ENCODE measurements around the gene SOX5. TPM values are rescaled to one million over a fixed set of nuclear protein-coding genes. Genes with fewer than 3 reads are reported as not detected.
"Not testable (repeated sequence)": the region's sequence is repeated elsewhere in the genome, so short reads cannot be mapped to it uniquely, and the experiment has no call there.

SOX5 gene
- total RNA-seq, 3 donors from 2014 or later, result 10.5 to 42.1 (median 11.7) TPM

- Histone ChIP-seq H3K4me1 (no peaks in the 10 kb centered on the region), H3K27me3 (no peaks in the 10 kb centered on the region), H3K36me3 (no peaks in the 10 kb centered on the region), H3K9me3 (no peaks in the 10 kb centered on the region), H3K4me3 (no peak overlapping the region), H3K27ac (no peak overlapping the region)
- no peak for DNase-seq (ENCODE audit: low spot score in 2 of 2)
- TF ChIP-seq POLR2A (IDR thresholded peaks at IDR 0.05) (no peak), POLR2AphosphoS5 (IDR thresholded peaks at IDR 0.05) (no peak)
- TF ChIP-seq, protein P1, sequence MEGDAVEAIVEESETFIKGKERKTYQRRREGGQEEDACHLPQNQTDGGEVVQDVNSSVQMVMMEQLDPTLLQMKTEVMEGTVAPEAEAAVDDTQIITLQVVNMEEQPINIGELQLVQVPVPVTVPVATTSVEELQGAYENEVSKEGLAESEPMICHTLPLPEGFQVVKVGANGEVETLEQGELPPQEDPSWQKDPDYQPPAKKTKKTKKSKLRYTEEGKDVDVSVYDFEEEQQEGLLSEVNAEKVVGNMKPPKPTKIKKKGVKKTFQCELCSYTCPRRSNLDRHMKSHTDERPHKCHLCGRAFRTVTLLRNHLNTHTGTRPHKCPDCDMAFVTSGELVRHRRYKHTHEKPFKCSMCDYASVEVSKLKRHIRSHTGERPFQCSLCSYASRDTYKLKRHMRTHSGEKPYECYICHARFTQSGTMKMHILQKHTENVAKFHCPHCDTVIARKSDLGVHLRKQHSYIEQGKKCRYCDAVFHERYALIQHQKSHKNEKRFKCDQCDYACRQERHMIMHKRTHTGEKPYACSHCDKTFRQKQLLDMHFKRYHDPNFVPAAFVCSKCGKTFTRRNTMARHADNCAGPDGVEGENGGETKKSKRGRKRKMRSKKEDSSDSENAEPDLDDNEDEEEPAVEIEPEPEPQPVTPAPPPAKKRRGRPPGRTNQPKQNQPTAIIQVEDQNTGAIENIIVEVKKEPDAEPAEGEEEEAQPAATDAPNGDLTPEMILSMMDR (IDR thresholded peaks at IDR 0.05), result no peak
- intact Hi-C loops (cut with DNase I; ENCODE audit: low total_unique reads), result no loop called here
Measured at GRCh38 chr12:23888396-23889068, 60.9 kb downstream of the SOX5 start.

DNA sequence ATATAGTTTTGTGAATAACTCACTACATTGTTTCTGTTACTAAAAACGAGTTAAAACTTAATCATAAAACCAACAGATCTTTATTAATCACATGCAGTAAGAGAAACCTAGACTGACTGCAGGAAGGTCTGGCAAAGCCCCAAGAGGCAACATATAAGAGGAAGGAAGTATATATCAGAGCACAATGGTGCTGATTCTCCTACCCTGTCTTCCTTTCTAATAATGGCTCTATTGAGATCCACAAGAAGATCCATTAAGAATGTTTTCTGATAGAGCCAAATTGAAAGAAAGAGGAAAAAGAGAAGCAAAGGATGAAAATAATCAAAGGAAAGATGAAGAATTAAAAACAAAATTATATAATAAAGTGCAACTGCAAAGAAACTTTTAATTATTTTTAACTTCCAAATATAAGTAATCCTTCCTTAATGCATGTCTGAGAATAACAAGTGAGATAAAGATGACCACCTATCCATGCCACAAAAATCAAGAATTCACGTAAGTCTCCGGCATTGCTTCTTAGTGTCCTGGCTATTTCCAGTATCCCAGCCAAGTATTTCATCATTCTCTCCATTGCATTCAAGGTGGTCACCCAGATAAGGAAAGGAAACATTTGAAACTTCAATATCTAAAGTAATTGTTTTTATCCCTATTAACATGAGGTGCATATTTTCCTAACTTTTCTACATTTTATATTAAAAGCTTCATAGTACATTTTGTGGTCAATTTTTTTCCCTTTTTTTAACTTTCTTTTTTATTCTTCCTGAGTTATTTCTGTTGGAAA, 62.2 kb downstream of the SOX5 start:
- TF ChIP-seq, protein P1 (IDR thresholded peaks at IDR 0.05), result no peak
- TF ChIP-seq POLR2AphosphoS5 (IDR thresholded peaks at IDR 0.05), result no peak
- no peak for TF ChIP-seq POLR2A (IDR thresholded peaks at IDR 0.05)
- no peaks in the 10 kb centered on the region for H3K27me3 ChIP-seq
- H3K4me3 ChIP-seq, result no peak overlapping the region
- DNase-seq (ENCODE audit: low spot score in 2 of 2), result no peak
- H3K27ac ChIP-seq, result no peak overlapping the region
- H3K4me1 ChIP-seq, result no peaks in the 10 kb centered on the region
- intact Hi-C loops (cut with DNase I; ENCODE audit: low total_unique reads), result no loop called here
- no peaks in the 10 kb centered on the region for H3K36me3 ChIP-seq
- no peaks in the 10 kb centered on the region for H3K9me3 ChIP-seq

DNA sequence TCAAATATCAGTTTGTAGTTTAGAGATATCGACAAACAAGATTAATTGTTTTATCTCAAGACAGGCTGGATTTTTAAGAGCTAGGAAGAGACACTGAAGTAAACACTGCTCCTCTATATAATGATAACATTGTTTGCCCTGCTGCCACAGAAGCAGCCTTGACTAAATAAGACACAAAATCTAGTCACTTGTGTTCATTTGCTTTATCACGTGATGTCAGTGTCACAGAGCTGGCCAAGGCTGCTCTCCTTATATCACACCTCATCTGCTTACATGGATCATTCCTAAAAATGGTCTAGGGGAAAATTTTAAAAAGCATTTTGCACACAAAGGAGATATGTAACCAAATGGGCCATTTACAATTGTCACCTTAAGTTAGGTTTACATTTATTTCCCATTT, 64.1 kb downstream of the SOX5 start:
- Histone ChIP-seq H3K4me3 (no peak overlapping the region), H3K27me3 (no peaks in the 10 kb centered on the region), H3K27ac (no peak overlapping the region), H3K9me3 (no peaks in the 10 kb centered on the region), H3K4me1 (no peaks in the 10 kb centered on the region), H3K36me3 (no peaks in the 10 kb centered on the region)
- no peak for DNase-seq (ENCODE audit: low spot score in 2 of 2)
- TF ChIP-seq POLR2AphosphoS5 (IDR thresholded peaks at IDR 0.05) (no peak), POLR2A (IDR thresholded peaks at IDR 0.05) (no peak)
- TF ChIP-seq, protein P1 (IDR thresholded peaks at IDR 0.05), result no peak
- intact Hi-C loops (cut with DNase I; ENCODE audit: low total_unique reads), result no loop called here

- Histone ChIP-seq H3K36me3 (no peaks in the 10 kb centered on the region), H3K27ac (no peak overlapping the region), H3K4me1 (no peaks in the 10 kb centered on the region), H3K27me3 (no peaks in the 10 kb centered on the region), H3K9me3 (no peaks in the 10 kb centered on the region), H3K4me3 (no peak overlapping the region)
- TF ChIP-seq, protein P1 (IDR thresholded peaks at IDR 0.05), result no peak
- TF ChIP-seq POLR2AphosphoS5 (IDR thresholded peaks at IDR 0.05), result no peak
- no peak for TF ChIP-seq POLR2A (IDR thresholded peaks at IDR 0.05)
- no peak for DNase-seq (ENCODE audit: low spot score in 2 of 2)
- intact Hi-C loops (cut with DNase I; ENCODE audit: low total_unique reads), result no loop called here
Measured at GRCh38 chr12:23884909-23885308, 64.6 kb downstream of the SOX5 start.

DNA sequence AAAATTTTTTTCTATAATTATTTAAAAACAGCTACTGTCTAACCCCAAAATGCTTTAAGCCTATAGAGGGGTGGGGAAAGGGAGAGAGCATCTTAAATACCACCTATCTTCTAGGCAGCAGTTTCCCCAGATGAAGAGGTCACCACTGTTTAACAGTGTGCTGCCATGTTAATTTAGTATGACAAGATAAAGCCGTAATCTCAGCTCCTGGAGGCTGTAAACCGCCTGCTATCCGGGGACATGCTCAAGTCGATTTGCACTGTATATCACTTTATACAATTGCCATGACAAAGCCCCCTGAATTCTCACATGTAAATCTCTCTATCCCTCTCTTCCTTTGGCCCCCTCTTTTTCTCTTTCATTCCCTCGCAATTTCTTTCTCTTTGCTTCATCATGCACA, 68.5 kb downstream of the SOX5 start:
- intact Hi-C loops (cut with DNase I; ENCODE audit: low total_unique reads), result no loop called here
- no peak for TF ChIP-seq POLR2A (IDR thresholded peaks at IDR 0.05)
- no peak for TF ChIP-seq POLR2AphosphoS5 (IDR thresholded peaks at IDR 0.05)
- TF ChIP-seq, protein P1 (IDR thresholded peaks at IDR 0.05), result no peak
- Histone ChIP-seq H3K4me3 (no peak overlapping the region), H3K27me3 (no peaks in the 10 kb centered on the region), H3K27ac (no peak overlapping the region), H3K9me3 (no peaks in the 10 kb centered on the region), H3K36me3 (no peaks in the 10 kb centered on the region), H3K4me1 (no peaks in the 10 kb centered on the region)
- DNase-seq (ENCODE audit: low spot score in 2 of 2), result no peak

DNA sequence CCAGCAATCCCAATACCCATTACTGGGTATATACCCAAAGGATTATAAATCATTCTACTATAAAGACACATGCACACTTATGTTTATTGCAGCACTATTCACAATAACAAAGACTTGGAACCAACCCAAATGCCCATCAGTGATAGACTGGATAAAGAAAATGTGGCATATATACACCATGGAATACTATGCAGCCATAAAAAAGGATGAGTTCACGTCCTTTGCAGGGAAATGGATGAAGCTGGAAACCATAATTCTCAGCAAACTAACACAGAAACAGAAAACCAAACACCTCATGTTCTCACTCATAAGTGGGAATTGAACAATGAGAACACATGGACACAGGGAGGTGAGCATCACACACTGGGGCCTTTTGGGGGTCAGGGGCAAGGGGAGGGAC, 72.9 kb downstream of the SOX5 start:
- H3K27ac ChIP-seq; H3K9me3 ChIP-seq; DNase-seq (ENCODE audit: low spot score in 2 of 2); H3K4me3 ChIP-seq; H3K36me3 ChIP-seq; H3K4me1 ChIP-seq; H3K27me3 ChIP-seq; intact Hi-C loops (cut with DNase I; ENCODE audit: low total_unique reads): not testable (repeated sequence)

Data from breast epithelium (tissue), 4 donors.